ENCODE measurements around the gene FOXL3.
"Not testable (repeated sequence)": the region's sequence is repeated elsewhere in the genome, so short reads cannot be mapped to it uniquely, and the experiment has no call there.

The FOXL3 gene

GRCh38 chr7:292226-292625, 2.3 kb downstream of the FOXL3 start:
- DNase-seq: no peak

- DNase-seq: no peak
Observed at GRCh38 chr7:292826-293225, 2.9 kb downstream of the FOXL3 start.

- DNase-seq: no peak
Observed at GRCh38 chr7:293681-294439, 3.9 kb downstream of the FOXL3 start.

GRCh38 chr7:294440-295154, 4.6 kb downstream of the FOXL3 start:
- DNase-seq: no peak

GRCh38 chr7:295155-296154, 5.5 kb downstream of the FOXL3 start:
- no peak for DNase-seq

GRCh38 chr7:296373-296945, 6.5 kb downstream of the FOXL3 start:
- no peak for DNase-seq

- DNase-seq: not testable (repeated sequence)
Observed at GRCh38 chr7:297141-297540, 7.2 kb downstream of the FOXL3 start.

GRCh38 chr7:297611-298374, 7.8 kb downstream of the FOXL3 start:
- DNase-seq: no peak

- DNase-seq: no peak
Observed at GRCh38 chr7:298375-298702, 8.4 kb downstream of the FOXL3 start.

GRCh38 chr7:298743-299142, 8.8 kb downstream of the FOXL3 start:
- DNase-seq: no peak

GRCh38 chr7:299169-299568, 9.2 kb downstream of the FOXL3 start:
- DNase-seq: no peak

GRCh38 chr7:299628-300027, 9.7 kb downstream of the FOXL3 start:
- no peak for DNase-seq

- DNase-seq: no peak
Observed at GRCh38 chr7:300048-300447, 10.1 kb downstream of the FOXL3 start.

GRCh38 chr7:300546-301290, 10.7 kb downstream of the FOXL3 start:
- no peak for DNase-seq

- DNase-seq: no peak
Observed at GRCh38 chr7:301291-302053, 11.5 kb downstream of the FOXL3 start.

- no peak for DNase-seq
Observed at GRCh38 chr7:302054-302992, 12.4 kb downstream of the FOXL3 start.

- DNase-seq: no peak
Observed at GRCh38 chr7:303425-303824, 13.5 kb downstream of the FOXL3 start.

- DNase-seq: no peak
Observed at GRCh38 chr7:303884-304573, 14.1 kb downstream of the FOXL3 start.

All from MV-4-11 (cell line).